Endodermal cell (in vitro differentiated cells): Measurements from ENCODE around the gene SUPT4H1. TPM values are rescaled to one million over a fixed set of nuclear protein-coding genes. Genes with fewer than 3 reads are reported as not detected.
"Not testable (repeated sequence)": the region's sequence is repeated elsewhere in the genome, so short reads cannot be mapped to it uniquely, and the experiment has no call there.

Source experiments
- DNase-seq: peaks from one replicate; pipeline ENCODE4 v3.0.0-alpha.2; 2017
- H3K27ac ChIP-seq: 2 replicates; pipeline ENCODE4 v1.5.1; 2013; ENCODE audit warnings: mild to moderate bottlenecking, low read depth, low read length, moderate library complexity
- H3K27me3 ChIP-seq: 2 replicates; pipeline ENCODE4 v1.6.1; 2013; ENCODE audit warnings: mild to moderate bottlenecking, low read length, moderate library complexity; ENCODE audit not compliant: insufficient read depth, control insufficient read depth, poor library complexity, severe bottlenecking
- H3K36me3 ChIP-seq: 2 replicates; pipeline ENCODE4 v1.7.0; 2013; ENCODE audit warnings: mild to moderate bottlenecking, low read length, moderate library complexity; ENCODE audit not compliant: control insufficient read depth, insufficient read depth
- H3K4me1 ChIP-seq: one replicate; pipeline ENCODE4 v1.7.0; 2013; ENCODE audit warnings: low read length; ENCODE audit not compliant: control insufficient read depth, insufficient read depth
- H3K4me3 ChIP-seq: 2 replicates; pipeline ENCODE4 v1.5.1; 2013; ENCODE audit warnings: mild to moderate bottlenecking, low read length, moderate library complexity
- H3K9ac ChIP-seq: 2 replicates; pipeline ENCODE4 v1.6.1; 2013; ENCODE audit warnings: mild to moderate bottlenecking, low read length, moderate library complexity; ENCODE audit not compliant: poor library complexity, severe bottlenecking; ENCODE audit errors: extremely low read depth
- H3K9me3 ChIP-seq: 2 replicates; pipeline ENCODE4 v1.6.1; 2013; ENCODE audit warnings: mild to moderate bottlenecking, low read length, moderate library complexity; ENCODE audit not compliant: control insufficient read depth
- H3K27ac Mint-ChIP-seq: 2 replicates; pipeline ENCODE4 v1.8.0; 2020; ENCODE audit warnings: mixed read lengths
- H3K27me3 Mint-ChIP-seq: 2 replicates; pipeline ENCODE4 v1.8.0; 2021; ENCODE audit warnings: mild to moderate bottlenecking, mixed read lengths; ENCODE audit not compliant: insufficient read depth
- H3K36me3 Mint-ChIP-seq: 2 replicates; pipeline ENCODE4 v1.8.0; 2020; ENCODE audit warnings: low read depth, mixed read lengths
- H3K4me1 Mint-ChIP-seq: 2 replicates; pipeline ENCODE4 v1.8.0; 2020; ENCODE audit warnings: mixed read lengths
- H3K4me3 Mint-ChIP-seq: 2 replicates; pipeline ENCODE4 v1.8.0; 2020; ENCODE audit warnings: mild to moderate bottlenecking, moderate library complexity, mixed read lengths
- H3K9me3 Mint-ChIP-seq: 2 replicates; pipeline ENCODE4 v1.8.0; 2020; ENCODE audit warnings: mild to moderate bottlenecking, mixed read lengths
- WGBS, 2 experiments: methylation state at CpG; one replicate each; pipeline versions ENCODE4 v1.1.5 to v1.1.7; 2013; ENCODE audit warnings: missing lambda C conversion rate in 2 of 2, mixed read lengths in 1 of 2; ENCODE audit not compliant: insufficient coverage in 1 of 2, insufficient read length in 1 of 2; 5-methylcytosine and 5-hydroxymethylcytosine counted together
- total RNA-seq, 2 donors: library from RNA; stranded (reverse); fragmentation: NEBNext Ultra II Directional in 1 of 2; extraction: Animal tissue kit (Norgen Biotek cat#: 25700) in 1 of 2; gene quantifications; 2 replicates in 1 of 2; 3 replicates in 1 of 2; pipeline ENCODE4 v1.2.1, GENCODE V29; 2021
- TF ChIP-seq, protein P1 (sequence below): fragments of 200-600 bp; sonication (generic); conservative IDR thresholded peaks from 2 replicates; pipeline ENCODE4 v1.5.0; 2021; ENCODE audit warnings: antibody characterized with exemption, mild to moderate bottlenecking

SUPT4H1 gene
- total RNA-seq, 2 donors from 2014 or later = 97.2 to 98.8 TPM

DNA sequence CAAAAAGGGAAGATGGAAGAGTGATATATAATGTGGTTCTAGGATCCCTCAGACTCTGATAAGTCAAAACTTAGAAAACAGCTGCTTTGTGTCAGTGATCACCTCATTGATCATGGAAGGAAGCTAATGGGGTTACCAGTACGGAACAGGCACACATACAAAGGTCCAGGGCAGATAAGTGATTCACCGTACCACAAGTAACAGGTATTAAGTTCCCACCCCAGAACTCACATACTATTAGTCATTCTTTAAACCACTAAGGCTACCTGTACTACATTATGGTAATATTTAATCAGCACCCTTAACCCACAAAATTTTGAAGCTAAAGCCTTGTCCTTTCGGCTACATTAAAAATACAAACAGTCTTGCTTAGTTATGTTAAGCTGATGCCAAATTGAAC lies 48.0 kb upstream of the SUPT4H1 start:
- Histone ChIP-seq H3K9me3 (no peaks in the 10 kb centered on the region), H3K4me1 (peaks cover 19% of the 10 kb centered on the region), H3K9ac (no peak overlapping the region), H3K4me3 (no peak overlapping the region), H3K27ac (no peak overlapping the region), H3K36me3 (no peaks in the 10 kb centered on the region), H3K27me3 (no peaks in the 10 kb centered on the region)
- H3K4me1 Mint-ChIP-seq = peaks cover 30% of the 10 kb centered on the region
- no peaks in the 10 kb centered on the region for H3K9me3 Mint-ChIP-seq
- WGBS, 2 experiments = 65 to 92% methylated on average over 2 to 3 of the region's 3 CpGs
- TF ChIP-seq, protein P1, sequence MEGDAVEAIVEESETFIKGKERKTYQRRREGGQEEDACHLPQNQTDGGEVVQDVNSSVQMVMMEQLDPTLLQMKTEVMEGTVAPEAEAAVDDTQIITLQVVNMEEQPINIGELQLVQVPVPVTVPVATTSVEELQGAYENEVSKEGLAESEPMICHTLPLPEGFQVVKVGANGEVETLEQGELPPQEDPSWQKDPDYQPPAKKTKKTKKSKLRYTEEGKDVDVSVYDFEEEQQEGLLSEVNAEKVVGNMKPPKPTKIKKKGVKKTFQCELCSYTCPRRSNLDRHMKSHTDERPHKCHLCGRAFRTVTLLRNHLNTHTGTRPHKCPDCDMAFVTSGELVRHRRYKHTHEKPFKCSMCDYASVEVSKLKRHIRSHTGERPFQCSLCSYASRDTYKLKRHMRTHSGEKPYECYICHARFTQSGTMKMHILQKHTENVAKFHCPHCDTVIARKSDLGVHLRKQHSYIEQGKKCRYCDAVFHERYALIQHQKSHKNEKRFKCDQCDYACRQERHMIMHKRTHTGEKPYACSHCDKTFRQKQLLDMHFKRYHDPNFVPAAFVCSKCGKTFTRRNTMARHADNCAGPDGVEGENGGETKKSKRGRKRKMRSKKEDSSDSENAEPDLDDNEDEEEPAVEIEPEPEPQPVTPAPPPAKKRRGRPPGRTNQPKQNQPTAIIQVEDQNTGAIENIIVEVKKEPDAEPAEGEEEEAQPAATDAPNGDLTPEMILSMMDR = no peak
- H3K36me3 Mint-ChIP-seq = no peaks in the 10 kb centered on the region
- H3K4me3 Mint-ChIP-seq = no peak overlapping the region
- peaks cover 41% of the 10 kb centered on the region for H3K27me3 Mint-ChIP-seq
- no peak overlapping the region for H3K27ac Mint-ChIP-seq
- no peak for DNase-seq

DNA sequence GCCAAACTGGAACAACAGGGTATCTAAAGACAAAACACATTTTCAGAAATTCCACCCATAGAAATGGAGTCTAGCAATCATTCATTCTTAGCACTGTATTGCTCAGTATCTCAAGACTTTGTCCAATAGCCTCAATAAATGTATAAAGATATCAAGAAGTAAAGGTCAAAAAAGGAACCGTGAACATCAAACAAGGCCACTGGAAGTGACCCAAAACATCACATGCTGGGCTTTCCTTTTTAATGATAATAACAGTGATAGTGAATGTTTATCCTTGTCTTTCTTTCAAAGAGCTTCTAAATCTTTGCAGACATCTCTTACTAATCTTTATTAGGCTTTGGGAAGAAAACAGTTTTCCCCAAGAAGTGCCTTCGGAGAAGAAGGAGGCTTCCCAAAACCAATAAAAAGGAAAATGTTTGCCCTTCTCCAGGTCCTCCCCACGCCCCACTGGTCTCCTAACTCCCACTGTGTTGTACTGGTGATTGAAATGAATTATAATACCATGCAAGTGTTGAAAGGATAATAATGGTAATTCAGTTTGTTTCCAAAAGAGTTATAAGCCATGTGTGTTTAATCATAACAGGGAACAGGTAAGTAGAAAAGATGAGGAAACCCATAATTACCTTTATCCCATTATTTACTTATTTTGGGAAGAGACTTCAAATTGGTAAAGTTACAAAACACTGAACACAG lies 46.7 kb upstream of the SUPT4H1 start:
- H3K27ac Mint-ChIP-seq = no peak overlapping the region
- peaks cover 28% of the 10 kb centered on the region for H3K4me1 Mint-ChIP-seq
- H3K36me3 Mint-ChIP-seq = no peaks in the 10 kb centered on the region
- TF ChIP-seq, protein P1 = no peak
- H3K27ac ChIP-seq = no peak overlapping the region
- no peak overlapping the region for H3K4me3 ChIP-seq
- H3K36me3 ChIP-seq = no peaks in the 10 kb centered on the region
- WGBS, 2 experiments = 0 to 28% methylated on average over 1 to 3 of the region's 3 CpGs
- no peaks in the 10 kb centered on the region for H3K9me3 Mint-ChIP-seq
- H3K4me3 Mint-ChIP-seq = no peak overlapping the region
- DNase-seq = no peak
- no peaks in the 10 kb centered on the region for H3K27me3 ChIP-seq
- no peaks in the 10 kb centered on the region for H3K9me3 ChIP-seq
- H3K9ac ChIP-seq = no peak overlapping the region
- H3K27me3 Mint-ChIP-seq = peaks cover 39% of the 10 kb centered on the region
- peaks cover 19% of the 10 kb centered on the region for H3K4me1 ChIP-seq

DNA sequence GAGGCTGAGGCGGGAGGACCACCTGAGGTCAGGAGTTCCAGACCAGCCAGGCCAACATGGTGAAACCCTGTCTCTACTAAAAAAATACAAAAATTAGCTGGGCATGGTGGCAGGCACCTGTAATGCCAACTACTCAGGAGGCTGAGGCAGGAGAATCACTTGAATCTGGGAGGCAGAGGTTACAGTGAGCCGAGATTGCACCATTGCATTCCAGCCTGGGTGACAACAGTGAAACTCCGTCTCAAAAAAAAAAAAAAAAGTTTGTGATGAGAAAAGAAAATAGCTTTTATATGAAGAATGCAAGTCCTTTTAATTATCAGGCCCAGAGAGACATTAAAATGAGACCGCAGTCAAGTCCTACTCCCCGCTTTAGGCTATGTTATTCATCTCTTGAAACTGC lies 45.4 kb upstream of the SUPT4H1 start:
- H3K27ac Mint-ChIP-seq, H3K36me3 ChIP-seq, H3K9me3 ChIP-seq, H3K9me3 Mint-ChIP-seq, H3K4me3 ChIP-seq, H3K4me3 Mint-ChIP-seq, H3K4me1 ChIP-seq, H3K27ac ChIP-seq, H3K36me3 Mint-ChIP-seq, DNase-seq, H3K9ac ChIP-seq, H3K27me3 ChIP-seq: not testable (repeated sequence)
- peaks cover 15% of the 10 kb centered on the region for H3K4me1 Mint-ChIP-seq
- peaks cover 30% of the 10 kb centered on the region for H3K27me3 Mint-ChIP-seq
- WGBS, 2 experiments = 82 to 91% methylated on average over 5 of the region's 5 CpGs

DNA sequence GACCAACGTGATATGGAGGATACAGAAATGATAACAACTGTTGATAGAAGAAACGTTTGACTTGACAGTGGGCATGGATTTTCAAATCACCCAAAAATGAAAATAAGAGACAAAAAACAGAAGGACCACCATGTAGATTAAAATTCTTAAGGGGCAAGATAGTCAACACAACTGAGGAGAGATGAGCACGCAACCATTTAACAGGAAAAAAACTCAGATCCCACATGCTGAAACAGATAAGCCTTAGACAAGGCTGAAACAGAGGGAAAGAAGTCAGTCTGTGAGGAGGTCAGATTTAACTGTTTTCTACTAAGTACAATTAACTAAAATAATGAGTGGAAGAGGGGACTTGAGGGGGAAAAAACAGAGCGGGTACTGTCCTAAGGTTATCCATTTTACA lies 44.2 kb upstream of the SUPT4H1 start:
- no peak overlapping the region for H3K4me3 Mint-ChIP-seq
- no peaks in the 10 kb centered on the region for H3K36me3 Mint-ChIP-seq
- peaks cover 18% of the 10 kb centered on the region for H3K27me3 Mint-ChIP-seq
- peaks cover 8% of the 10 kb centered on the region for H3K4me1 Mint-ChIP-seq
- H3K27ac Mint-ChIP-seq = no peak overlapping the region
- DNase-seq = no peak
- no peak overlapping the region for H3K27ac ChIP-seq
- no peak overlapping the region for H3K4me3 ChIP-seq
- H3K4me1 ChIP-seq = peaks cover 2% of the 10 kb centered on the region
- H3K9me3 Mint-ChIP-seq = no peaks in the 10 kb centered on the region
- no peaks in the 10 kb centered on the region for H3K36me3 ChIP-seq
- no peaks in the 10 kb centered on the region for H3K9me3 ChIP-seq
- no peak overlapping the region for H3K9ac ChIP-seq
- H3K27me3 ChIP-seq = no peaks in the 10 kb centered on the region
- TF ChIP-seq, protein P1 = no peak
- WGBS, 2 experiments = 97% methylated on average over 4 of the region's 4 CpGs; no CpG with 5 or more reads in 1 of the 2 experiments
